Upper lobe of left lung (tissue), 6 donors: ENCODE data around the gene PTPRH. TPM values are rescaled to one million over a fixed set of nuclear protein-coding genes. Genes with fewer than 3 reads are reported as not detected.

ENCODE experiments used
- ATAC-seq, 2 donors: fragments of 200-7000 bp; cut with Tn5 transposase; one replicate each; pipeline ENCODE4 v1.9.1; 2022; ENCODE audit warnings: mild to moderate bottlenecking in 2 of 2, moderate library complexity in 2 of 2; ENCODE audit not compliant: low FRiP score in 2 of 2
- DNase-seq, 2 donors: peaks; one replicate each; pipeline ENCODE4 v3.0.0-alpha.2; 2019 to 2020
- H3K27ac ChIP-seq, 4 donors: fragments of 200-600 bp; sonication (generic); one replicate each; pipeline ENCODE4 v1.5.1; 2016 to 2019
- H3K27me3 ChIP-seq, 4 donors: fragments of 200-600 bp; sonication (generic); one replicate each; pipeline ENCODE4 v1.5.1; 2017 to 2019
- H3K36me3 ChIP-seq, 4 donors: fragments of 200-600 bp; sonication (generic); one replicate each; pipeline ENCODE4 v1.5.1; 2016 to 2019
- H3K4me1 ChIP-seq, 4 donors: fragments of 200-600 bp; sonication (generic); one replicate each; pipeline ENCODE4 v1.5.1; 2018 to 2019
- H3K4me3 ChIP-seq, 4 donors: fragments of 200-600 bp; sonication (generic); one replicate each; pipeline ENCODE4 v1.5.1; 2017 to 2019; ENCODE audit warnings: mild to moderate bottlenecking in 2 of 4, moderate library complexity in 1 of 4
- H3K9me3 ChIP-seq, 4 donors: fragments of 200-600 bp; sonication (generic); one replicate each; pipeline ENCODE4 v1.5.1; 2018 to 2019
- CTCF ChIP-seq, 6 experiments: fragments of 450-650 bp in 4 of 6; fragments of 200-600 bp in 2 of 6; sonication (generic) in 2 of 6; IDR thresholded peaks; one replicate each; pipeline ENCODE4 v1.5.1; 2016 to 2019; ENCODE audit warnings: antibody characterized with exemption in 6 of 6
- EP300 ChIP-seq, 4 donors: sonication (generic); formaldehyde crosslinking; IDR thresholded peaks; one replicate each; pipeline ENCODE4 v1.5.1; 2017; ENCODE audit warnings: antibody characterized with exemption in 4 of 4, control low read depth in 2 of 4
- POLR2A ChIP-seq, 4 donors: fragments of 450-650 bp; IDR thresholded peaks; one replicate each; pipeline ENCODE4 v1.5.1; 2016 to 2017; ENCODE audit warnings: antibody characterized with exemption in 4 of 4, mild to moderate bottlenecking in 2 of 4
- POLR2AphosphoS5 ChIP-seq, 2 donors: sonication (generic); formaldehyde crosslinking; IDR thresholded peaks; one replicate each; pipeline ENCODE4 v1.5.1; 2017; ENCODE audit warnings: antibody characterized with exemption in 2 of 2
- WGBS, 2 donors: methylation state at CpG; one replicate each; pipeline ENCODE4 v1.1.5; 2017 to 2018; 5-methylcytosine and 5-hydroxymethylcytosine counted together
- total RNA-seq, 6 donors: library from RNA; depleted of rRNA in 4 of 6; stranded (reverse); fragments of >200 nt in 4 of 6; gene quantifications; one replicate each; pipeline versions ENCODE4 v1.1.0 to v1.2.1, GENCODE V29; 2016 to 2021
- donor health status: DM: no; HTN: no; CAD: no; lungs with moderate emphysema.
- donor health status: DM: no; HTN: yes; CAD: no; lungs with severe emphysema.

The PTPRH gene
- total RNA-seq, 6 donors from 2014 or later = 0.30 to 3.1 (median 0.67) TPM; not detected in 1

GRCh38 chr19:55198651-55199050, 10.7 kb downstream of the PTPRH start:
- Histone ChIP-seq H3K36me3 (no peaks in the 10 kb centered on the region), H3K27me3 (no peaks in the 10 kb centered on the region), H3K4me3 (no peak overlapping the region), H3K27ac (no peak overlapping the region), H3K9me3 (no peaks in the 10 kb centered on the region), H3K4me1 (no peaks in the 10 kb centered on the region)
- WGBS, 2 donors = 49 to 59% methylated on average over 5 of the region's 5 CpGs
- no peak for DNase-seq
- TF ChIP-seq POLR2AphosphoS5 (IDR thresholded peaks at IDR 0.05) (no peak), POLR2A (IDR thresholded peaks at IDR 0.05) (no peak), EP300 (IDR thresholded peaks at IDR 0.05) (no peak), CTCF (IDR thresholded peaks at IDR 0.05) (no peak)
- no peak for ATAC-seq

GRCh38 chr19:55197528-55197927, 11.8 kb downstream of the PTPRH start:
- H3K9me3 ChIP-seq = no peaks in the 10 kb centered on the region
- no peak for DNase-seq
- H3K4me3 ChIP-seq = no peak overlapping the region
- H3K36me3 ChIP-seq = no peaks in the 10 kb centered on the region
- H3K27ac ChIP-seq = no peak overlapping the region
- TF ChIP-seq CTCF (IDR thresholded peaks at IDR 0.05) (no peak), POLR2A (IDR thresholded peaks at IDR 0.05) (no peak), POLR2AphosphoS5 (IDR thresholded peaks at IDR 0.05) (no peak), EP300 (IDR thresholded peaks at IDR 0.05) (no peak)
- no peaks in the 10 kb centered on the region for H3K4me1 ChIP-seq
- H3K27me3 ChIP-seq = no peaks in the 10 kb centered on the region
- 52 to 53% methylated on average over 4 of the region's 4 CpGs for WGBS, 2 donors
- ATAC-seq = peak in 1 of 2 donors; percentile 33

- H3K4me3 ChIP-seq = no peak overlapping the region
- no peaks in the 10 kb centered on the region for H3K9me3 ChIP-seq
- H3K27me3 ChIP-seq = no peaks in the 10 kb centered on the region
- H3K36me3 ChIP-seq = no peaks in the 10 kb centered on the region
- no peak overlapping the region for H3K27ac ChIP-seq
- no peak for DNase-seq
- no peak for ATAC-seq
- 82% methylated on average over 10 of the region's 10 CpGs for WGBS, 2 donors
- TF ChIP-seq EP300 (IDR thresholded peaks at IDR 0.05) (no peak), POLR2A (IDR thresholded peaks at IDR 0.05) (no peak), CTCF (IDR thresholded peaks at IDR 0.05) (no peak), POLR2AphosphoS5 (IDR thresholded peaks at IDR 0.05) (no peak)
- no peaks in the 10 kb centered on the region for H3K4me1 ChIP-seq
These were observed 12.5 kb downstream of the PTPRH start for GRCh38 chr19:55196803-55197202.

- DNase-seq = no peak
- ATAC-seq = no peak
- Histone ChIP-seq H3K27ac (no peak overlapping the region), H3K27me3 (no peaks in the 10 kb centered on the region), H3K9me3 (no peaks in the 10 kb centered on the region), H3K4me1 (peaks cover 0 to 4% (median 0%) of the 10 kb centered on the region in 4 donors), H3K36me3 (no peaks in the 10 kb centered on the region), H3K4me3 (no peak overlapping the region)
- no peak for TF ChIP-seq CTCF (IDR thresholded peaks at IDR 0.05)
- no peak for TF ChIP-seq POLR2AphosphoS5 (IDR thresholded peaks at IDR 0.05)
- TF ChIP-seq POLR2A (IDR thresholded peaks at IDR 0.05) = no peak
- TF ChIP-seq EP300 (IDR thresholded peaks at IDR 0.05) = no peak
- 67 to 70% methylated on average over 12 of the region's 12 CpGs for WGBS, 2 donors
These were observed 15.8 kb downstream of the PTPRH start for GRCh38 chr19:55193481-55193880.

GRCh38 chr19:55189403-55189835, 19.9 kb downstream of the PTPRH start:
- no peaks in the 10 kb centered on the region for H3K27me3 ChIP-seq
- TF ChIP-seq EP300 (IDR thresholded peaks at IDR 0.05) (no peak), POLR2AphosphoS5 (IDR thresholded peaks at IDR 0.05) (no peak)
- ATAC-seq (peak in 1 of 2 donors; percentile 94), DNase-seq (peak in 1 of 2 donors; percentile 25)
- no peaks in the 10 kb centered on the region for H3K9me3 ChIP-seq
- no peak overlapping the region for H3K4me3 ChIP-seq
- H3K4me1 ChIP-seq = peaks cover 0 to 5% (median 0%) of the 10 kb centered on the region in 4 donors
- no peaks in the 10 kb centered on the region for H3K36me3 ChIP-seq
- WGBS, 2 donors = 60 to 63% methylated on average over 15 of the region's 15 CpGs
- H3K27ac ChIP-seq = no peak overlapping the region
